HepG2 (cell line): Measurements from ENCODE around the gene NHSL1. TPM values are rescaled to one million over a fixed set of nuclear protein-coding genes. Genes with fewer than 3 reads are reported as not detected.

Source experiments
- ATF4 ChIP-seq, 2 experiments: fragments of 450-650 bp in 1 of 2; sonication (generic) in 1 of 2; formaldehyde crosslinking; IDR thresholded peaks; 2 replicates each; pipeline versions ENCODE4 v1.5.0 to v1.8.0; 2020 to 2022; ENCODE audit warnings: mild to moderate bottlenecking in 1 of 2, missing genetic modification reagents in 1 of 2
- CREM ChIP-seq, 2 experiments: sonication (generic) in 1 of 2; formaldehyde crosslinking in 1 of 2; IDR thresholded peaks; 2 replicates each; pipeline versions ENCODE4 v1.4.0 to v1.6.1; 2016 to 2020; ENCODE audit warnings: antibody characterized with exemption in 1 of 2, mild to moderate bottlenecking in 1 of 2, missing genetic modification reagents in 1 of 2
- DPF2 ChIP-seq: sonication (generic); formaldehyde crosslinking; IDR thresholded peaks from 2 replicates; pipeline ENCODE4 v1.4.0; 2020; ENCODE audit warnings: mild to moderate bottlenecking, low read depth, missing genetic modification reagents, borderline replicate concordance
- FOXK1 ChIP-seq: sonication (generic); formaldehyde crosslinking; IDR thresholded peaks from 2 replicates; pipeline ENCODE4 v1.4.0; 2020; ENCODE audit warnings: low read depth, missing genetic modification reagents, borderline replicate concordance
- GFI1 ChIP-seq: sonication (generic); formaldehyde crosslinking; IDR thresholded peaks from 2 replicates; pipeline ENCODE4 v1.5.0; 2020; ENCODE audit warnings: missing genetic modification reagents, mild to moderate bottlenecking, borderline replicate concordance
- KDM4B ChIP-seq: sonication (generic); formaldehyde crosslinking; IDR thresholded peaks from 2 replicates; pipeline ENCODE4 v1.4.0; 2020; ENCODE audit warnings: missing genetic modification reagents
- MXD4 ChIP-seq: IDR thresholded peaks from 2 replicates; pipeline ENCODE4 v1.6.1; 2016; ENCODE audit warnings: mild to moderate bottlenecking, missing biosample characterization, missing genetic modification reagents
- NFIB ChIP-seq: sonication (generic); formaldehyde crosslinking; IDR thresholded peaks from 2 replicates; pipeline ENCODE4 v1.9.0; 2021; ENCODE audit warnings: missing genetic modification reagents, mild to moderate bottlenecking, borderline replicate concordance
- NONO ChIP-seq, 2 experiments: fragments of 450-650 bp in 1 of 2; sonication (generic) in 1 of 2; formaldehyde crosslinking in 1 of 2; IDR thresholded peaks in 1 of 2; conservative IDR thresholded peaks in 1 of 2; 2 replicates each; pipeline versions ENCODE4 v1.6.1 to v1.8.0; 2017 to 2022; ENCODE audit warnings: mild to moderate bottlenecking in 1 of 2, missing genetic modification reagents in 1 of 2, moderate library complexity in 1 of 2
- SRF ChIP-seq: IDR thresholded peaks from 2 replicates; pipeline ENCODE4 v1.6.1; 2011; ENCODE audit warnings: mild to moderate bottlenecking, low read depth, low read length, moderate library complexity
- TRAFD1 ChIP-seq: sonication (generic); formaldehyde crosslinking; IDR thresholded peaks from 2 replicates; pipeline ENCODE4 v1.5.1; 2020; ENCODE audit warnings: missing genetic modification reagents, mild to moderate bottlenecking, borderline replicate concordance
- WIZ ChIP-seq: sonication (generic); formaldehyde crosslinking; IDR thresholded peaks from 2 replicates; pipeline ENCODE4 v1.5.1; 2020; ENCODE audit warnings: mild to moderate bottlenecking, missing genetic modification reagents
- ZBED4 ChIP-seq: sonication (generic); formaldehyde crosslinking; IDR thresholded peaks from 2 replicates; pipeline ENCODE4 v1.4.0; 2020; ENCODE audit warnings: missing genetic modification reagents, borderline replicate concordance
- ZFP36L1 ChIP-seq: sonication (generic); formaldehyde crosslinking; IDR thresholded peaks from 2 replicates; pipeline ENCODE4 v1.8.0; 2022; ENCODE audit warnings: mild to moderate bottlenecking, missing genetic modification reagents, moderate library complexity
- ZMYM3 ChIP-seq: sonication (generic); formaldehyde crosslinking; IDR thresholded peaks from 2 replicates; pipeline ENCODE4 v1.5.1; 2020; ENCODE audit warnings: mild to moderate bottlenecking, missing genetic modification reagents
- ZNF160 ChIP-seq: sonication (generic); formaldehyde crosslinking; IDR thresholded peaks from 2 replicates; pipeline ENCODE4 v1.8.0; 2022; ENCODE audit warnings: mild to moderate bottlenecking, inconsistent platforms, missing genetic modification reagents
- ZNF326 ChIP-seq: sonication (generic); formaldehyde crosslinking; IDR thresholded peaks from 2 replicates; pipeline ENCODE4 v1.4.0; 2020; ENCODE audit warnings: missing genetic modification reagents, borderline replicate concordance
- ZNF333 ChIP-seq: sonication (generic); formaldehyde crosslinking; IDR thresholded peaks from 2 replicates; pipeline ENCODE4 v1.4.0; 2020; ENCODE audit warnings: mild to moderate bottlenecking, missing genetic modification reagents, borderline replicate concordance
- ZNF501 ChIP-seq: sonication (generic); formaldehyde crosslinking; IDR thresholded peaks from 2 replicates; pipeline ENCODE4 v1.5.1; 2020; ENCODE audit warnings: mild to moderate bottlenecking, moderate library complexity, missing genetic modification reagents
- ZNF615 ChIP-seq: sonication (generic); formaldehyde crosslinking; IDR thresholded peaks from 2 replicates; pipeline ENCODE4 v1.5.0; 2020; ENCODE audit warnings: mild to moderate bottlenecking, missing genetic modification reagents, borderline replicate concordance
- ZNF713 ChIP-seq: sonication (generic); formaldehyde crosslinking; IDR thresholded peaks from 2 replicates; pipeline ENCODE4 v1.4.0; 2020; ENCODE audit warnings: mild to moderate bottlenecking, missing genetic modification reagents
- ZNF788 ChIP-seq: sonication (generic); formaldehyde crosslinking; IDR thresholded peaks from 2 replicates; pipeline ENCODE4 v1.5.0; 2020; ENCODE audit warnings: mild to moderate bottlenecking, missing genetic modification reagents, borderline replicate concordance
- polyA plus RNA-seq, 8 experiments: library from polyadenylated mRNA; depleted of rRNA in 3 of 8; stranded (reverse) in 7 of 8; unstranded in 1 of 8; fragments of >200 nt; fragmentation: Illumina TruSeq in 4 of 8; extraction: Trizol in 4 of 8; gene quantifications; 2 replicates each; pipeline versions ENCODE4 v1.2.1 to v1.2.3, GENCODE V29; 2011 to 2016; ENCODE audit warnings: low read depth in 4 of 8, missing spikeins in 1 of 8, mixed read lengths in 1 of 8; ENCODE audit not compliant: insufficient read depth in 1 of 8
- total RNA-seq, 5 experiments: library from RNA; depleted of rRNA; stranded (reverse); fragments of >200 nt; fragmentation: Illumina TruSeq; extraction: Trizol; gene quantifications; 2 replicates each; pipeline ENCODE4 v1.2.3, GENCODE V29; 2016; ENCODE audit warnings: low read depth in 1 of 5

NHSL1 gene
- total and polyA plus RNA-seq, 2 of the 13 experiments (the other 11 are each of a cell fraction or from before 2014, with no cell fraction given) = 24.9 to 53.6 TPM

- TF ChIP-seq NFIB (no peak), DPF2 (no peak; the same call in 1 of the 2 replicates), ZNF788 (CRISPR knock-in tag) (no peak), ZNF333 (CRISPR knock-in tag) (no peak), FOXK1 (CRISPR knock-in tag) (peak; percentile 49; the same call in 1 of the 2 replicates), TRAFD1 (0 out of 2 replicates have a peak, but pooled peaks have one; percentile 45), ZMYM3 (no peak), WIZ (CRISPR knock-in tag) (no peak), ZNF615 (CRISPR knock-in tag) (no peak), CREM (IDR thresholded peaks at IDR 0.05) (peak; percentile 48; the same call in 1 of the 2 replicates), CREM (CRISPR knock-in tag; IDR thresholded peaks at IDR 0.05) (no peak), GFI1 (CRISPR knock-in tag) (peak; percentile 62), ZBED4 (CRISPR knock-in tag) (no peak), ZNF326 (CRISPR knock-in tag) (no peak), SRF (no peak), NONO (IDR thresholded peaks at IDR 0.05) (no peak), NONO (CRISPR knock-in tag; conservative IDR thresholded peaks at IDR 0.05) (peak; percentile 40), ZNF501 (CRISPR knock-in tag) (peak; percentile 19; the same call in 1 of the 2 replicates), MXD4 (CRISPR knock-in tag) (peak; percentile 62; the same call in 1 of the 2 replicates), ZNF713 (CRISPR knock-in tag) (no peak), ZNF160 (CRISPR knock-in tag) (0 out of 2 replicates have a peak, but pooled peaks have one; percentile 46), ZFP36L1 (no peak; the same call in 1 of the 2 replicates), ATF4 (CRISPR knock-in tag; IDR thresholded peaks at IDR 0.05) (peak in 1 of 2 experiments; percentile 98; a peak in 2 of 4 replicates), KDM4B (no peak)
These were observed at the start of gene NHSL1 (continued) for GRCh38 chr6:138499303-138500018.
